ENCODE measurements around the gene VTCN1.

VTCN1 gene

GRCh38 chr1:117188816-117189437 lies 21.8 kb downstream of the VTCN1 start:
- Histone ChIP-seq H3K4me3 (ENCODE audit: control insufficient read depth in 1 of 7, extremely low read depth in 1 of 7, insufficient read depth in 4 of 7, low read depth in 2 of 7, low read length in 6 of 7) (no peak overlapping the region), H3K36me3 (ENCODE audit: control insufficient read depth in 4 of 4, insufficient read depth in 4 of 4, low read length in 3 of 4) (no peaks in the 10 kb centered on the region), H3K9me3 (ENCODE audit: control extremely low read depth in 1 of 5, control insufficient read depth in 4 of 5, insufficient read depth in 2 of 5, low read depth in 1 of 5, low read length in 4 of 5) (peaks cover 0 to 10% (median 0%) of the 10 kb centered on the region in 5 experiments), H3K4me1 (ENCODE audit: control extremely low read depth in 1 of 4, control insufficient read depth in 4 of 4, insufficient read depth in 4 of 4, low read length in 3 of 4) (peaks cover 0 to 2% (median 0%) of the 10 kb centered on the region in 4 experiments), H3K27me3 (replicated peaks in 2 of 5; ENCODE audit: control insufficient read depth in 4 of 5, insufficient read depth in 5 of 5, low read length in 4 of 5) (no peaks in the 10 kb centered on the region), H3K27ac (ENCODE audit: insufficient read depth in 1 of 2, low read depth in 1 of 2, low read length in 2 of 2, poor library complexity in 1 of 2, severe bottlenecking in 2 of 2) (no peak overlapping the region)
- POLR2A ChIA-PET = no interaction called here
- CTCF ChIA-PET = no interaction called here
- no peak for DNase-seq
- 17% methylated on average over 4 of the region's 8 CpGs for WGBS (ENCODE audit: insufficient coverage)

GRCh38 chr1:117188170-117188815 lies 22.4 kb downstream of the VTCN1 start:
- no peak for DNase-seq

GRCh38 chr1:117183112-117183511 lies 27.6 kb downstream of the VTCN1 start:
- Histone ChIP-seq H3K36me3 (ENCODE audit: control insufficient read depth in 4 of 4, insufficient read depth in 4 of 4, low read length in 3 of 4) (no peaks in the 10 kb centered on the region), H3K4me1 (ENCODE audit: control extremely low read depth in 1 of 4, control insufficient read depth in 4 of 4, insufficient read depth in 4 of 4, low read length in 3 of 4) (peaks cover 0 to 2% (median 0%) of the 10 kb centered on the region in 4 experiments), H3K4me3 (ENCODE audit: control insufficient read depth in 1 of 7, extremely low read depth in 1 of 7, insufficient read depth in 4 of 7, low read depth in 2 of 7, low read length in 6 of 7) (no peak overlapping the region), H3K27me3 (replicated peaks in 2 of 5; ENCODE audit: control insufficient read depth in 4 of 5, insufficient read depth in 5 of 5, low read length in 4 of 5) (no peaks in the 10 kb centered on the region), H3K27ac (ENCODE audit: insufficient read depth in 1 of 2, low read depth in 1 of 2, low read length in 2 of 2, poor library complexity in 1 of 2, severe bottlenecking in 2 of 2) (no peak overlapping the region), H3K9me3 (ENCODE audit: control extremely low read depth in 1 of 5, control insufficient read depth in 4 of 5, insufficient read depth in 2 of 5, low read depth in 1 of 5, low read length in 4 of 5) (no peaks in the 10 kb centered on the region)
- DNase-seq = no peak
- ChIA-PET CTCF (no interaction called here), POLR2A (no interaction called here)
- WGBS (ENCODE audit: insufficient coverage) = 100% methylated on average over 3 of the region's 4 CpGs

More at GRCh38 chr1:117188170-117188815, 22.4 kb downstream of the VTCN1 start:
- Histone ChIP-seq H3K9me3 (ENCODE audit: control extremely low read depth in 1 of 5, control insufficient read depth in 4 of 5, insufficient read depth in 2 of 5, low read depth in 1 of 5, low read length in 4 of 5) (peaks cover 0 to 10% (median 0%) of the 10 kb centered on the region in 5 experiments), H3K4me1 (ENCODE audit: control extremely low read depth in 1 of 4, control insufficient read depth in 4 of 4, insufficient read depth in 4 of 4, low read length in 3 of 4) (peaks cover 0 to 2% (median 0%) of the 10 kb centered on the region in 4 experiments), H3K36me3 (ENCODE audit: control insufficient read depth in 4 of 4, insufficient read depth in 4 of 4, low read length in 3 of 4) (no peaks in the 10 kb centered on the region), H3K27ac (ENCODE audit: insufficient read depth in 1 of 2, low read depth in 1 of 2, low read length in 2 of 2, poor library complexity in 1 of 2, severe bottlenecking in 2 of 2) (no peak overlapping the region), H3K4me3 (ENCODE audit: control insufficient read depth in 1 of 7, extremely low read depth in 1 of 7, insufficient read depth in 4 of 7, low read depth in 2 of 7, low read length in 6 of 7) (no peak overlapping the region), H3K27me3 (replicated peaks in 2 of 5; ENCODE audit: control insufficient read depth in 4 of 5, insufficient read depth in 5 of 5, low read length in 4 of 5) (no peaks in the 10 kb centered on the region)
- WGBS (ENCODE audit: insufficient coverage) = 91% methylated on average over 3 of the region's 5 CpGs
- CTCF ChIA-PET = no interaction called here
- POLR2A ChIA-PET = no interaction called here

GRCh38 chr1:117182319-117182718 lies 28.4 kb downstream of the VTCN1 start:
- no peak overlapping the region for H3K4me3 ChIP-seq (ENCODE audit: control insufficient read depth in 1 of 7, extremely low read depth in 1 of 7, insufficient read depth in 4 of 7, low read depth in 2 of 7, low read length in 6 of 7)
- H3K27ac ChIP-seq (ENCODE audit: insufficient read depth in 1 of 2, low read depth in 1 of 2, low read length in 2 of 2, poor library complexity in 1 of 2, severe bottlenecking in 2 of 2) = no peak overlapping the region
- no peaks in the 10 kb centered on the region for H3K36me3 ChIP-seq (ENCODE audit: control insufficient read depth in 4 of 4, insufficient read depth in 4 of 4, low read length in 3 of 4)
- WGBS (ENCODE audit: insufficient coverage) = 100% methylated on average over 2 of the region's 3 CpGs
- no peaks in the 10 kb centered on the region for H3K27me3 ChIP-seq (replicated peaks in 2 of 5; ENCODE audit: control insufficient read depth in 4 of 5, insufficient read depth in 5 of 5, low read length in 4 of 5)
- ChIA-PET POLR2A (no interaction called here), CTCF (no interaction called here)
- no peaks in the 10 kb centered on the region for H3K9me3 ChIP-seq (ENCODE audit: control extremely low read depth in 1 of 5, control insufficient read depth in 4 of 5, insufficient read depth in 2 of 5, low read depth in 1 of 5, low read length in 4 of 5)
- DNase-seq = no peak
- H3K4me1 ChIP-seq (ENCODE audit: control extremely low read depth in 1 of 4, control insufficient read depth in 4 of 4, insufficient read depth in 4 of 4, low read length in 3 of 4) = peaks cover 0 to 2% (median 0%) of the 10 kb centered on the region in 4 experiments

GRCh38 chr1:117181630-117182041 lies 29.1 kb downstream of the VTCN1 start:
- H3K36me3 ChIP-seq (ENCODE audit: control insufficient read depth in 4 of 4, insufficient read depth in 4 of 4, low read length in 3 of 4) = no peaks in the 10 kb centered on the region
- WGBS (ENCODE audit: insufficient coverage) = 41% methylated on average over 5 of the region's 5 CpGs
- H3K9me3 ChIP-seq (ENCODE audit: control extremely low read depth in 1 of 5, control insufficient read depth in 4 of 5, insufficient read depth in 2 of 5, low read depth in 1 of 5, low read length in 4 of 5) = no peaks in the 10 kb centered on the region

GRCh38 chr1:117180147-117180967 lies 30.4 kb downstream of the VTCN1 start:
- Histone ChIP-seq H3K9me3 (ENCODE audit: control extremely low read depth in 1 of 5, control insufficient read depth in 4 of 5, insufficient read depth in 2 of 5, low read depth in 1 of 5, low read length in 4 of 5) (no peaks in the 10 kb centered on the region), H3K4me3 (ENCODE audit: control insufficient read depth in 1 of 7, extremely low read depth in 1 of 7, insufficient read depth in 4 of 7, low read depth in 2 of 7, low read length in 6 of 7) (no peak overlapping the region), H3K27me3 (replicated peaks in 2 of 5; ENCODE audit: control insufficient read depth in 4 of 5, insufficient read depth in 5 of 5, low read length in 4 of 5) (no peaks in the 10 kb centered on the region), H3K27ac (ENCODE audit: insufficient read depth in 1 of 2, low read depth in 1 of 2, low read length in 2 of 2, poor library complexity in 1 of 2, severe bottlenecking in 2 of 2) (no peak overlapping the region), H3K4me1 (ENCODE audit: control extremely low read depth in 1 of 4, control insufficient read depth in 4 of 4, insufficient read depth in 4 of 4, low read length in 3 of 4) (peaks cover 0 to 2% (median 0%) of the 10 kb centered on the region in 4 experiments), H3K36me3 (ENCODE audit: control insufficient read depth in 4 of 4, insufficient read depth in 4 of 4, low read length in 3 of 4) (no peaks in the 10 kb centered on the region)
- ChIA-PET CTCF (no interaction called here), POLR2A (no interaction called here)
- no peak for DNase-seq
- 97% methylated on average over 5 of the region's 5 CpGs for WGBS (ENCODE audit: insufficient coverage)

More at GRCh38 chr1:117181630-117182041, 29.1 kb downstream of the VTCN1 start:
- Histone ChIP-seq H3K27me3 (replicated peaks in 2 of 5; ENCODE audit: control insufficient read depth in 4 of 5, insufficient read depth in 5 of 5, low read length in 4 of 5) (no peaks in the 10 kb centered on the region), H3K27ac (ENCODE audit: insufficient read depth in 1 of 2, low read depth in 1 of 2, low read length in 2 of 2, poor library complexity in 1 of 2, severe bottlenecking in 2 of 2) (no peak overlapping the region), H3K4me3 (ENCODE audit: control insufficient read depth in 1 of 7, extremely low read depth in 1 of 7, insufficient read depth in 4 of 7, low read depth in 2 of 7, low read length in 6 of 7) (no peak overlapping the region), H3K4me1 (ENCODE audit: control extremely low read depth in 1 of 4, control insufficient read depth in 4 of 4, insufficient read depth in 4 of 4, low read length in 3 of 4) (peaks cover 0 to 2% (median 0%) of the 10 kb centered on the region in 4 experiments)
- DNase-seq = no peak
- CTCF ChIA-PET = no interaction called here
- POLR2A ChIA-PET = no interaction called here

GRCh38 chr1:117179471-117179870 lies 31.3 kb downstream of the VTCN1 start:
- ChIA-PET POLR2A (no interaction called here), CTCF (no interaction called here)
- no peaks in the 10 kb centered on the region for H3K9me3 ChIP-seq (ENCODE audit: control extremely low read depth in 1 of 5, control insufficient read depth in 4 of 5, insufficient read depth in 2 of 5, low read depth in 1 of 5, low read length in 4 of 5)
- WGBS (ENCODE audit: insufficient coverage) = 100% methylated on average over 3 of the region's 5 CpGs
- no peak overlapping the region for H3K27ac ChIP-seq (ENCODE audit: insufficient read depth in 1 of 2, low read depth in 1 of 2, low read length in 2 of 2, poor library complexity in 1 of 2, severe bottlenecking in 2 of 2)
- H3K4me1 ChIP-seq (ENCODE audit: control extremely low read depth in 1 of 4, control insufficient read depth in 4 of 4, insufficient read depth in 4 of 4, low read length in 3 of 4) = peaks cover 0 to 2% (median 0%) of the 10 kb centered on the region in 4 experiments
- no peak overlapping the region for H3K4me3 ChIP-seq (ENCODE audit: control insufficient read depth in 1 of 7, extremely low read depth in 1 of 7, insufficient read depth in 4 of 7, low read depth in 2 of 7, low read length in 6 of 7)
- no peaks in the 10 kb centered on the region for H3K36me3 ChIP-seq (ENCODE audit: control insufficient read depth in 4 of 4, insufficient read depth in 4 of 4, low read length in 3 of 4)
- DNase-seq = no peak
- no peaks in the 10 kb centered on the region for H3K27me3 ChIP-seq (replicated peaks in 2 of 5; ENCODE audit: control insufficient read depth in 4 of 5, insufficient read depth in 5 of 5, low read length in 4 of 5)
